Measurements from ENCODE around the gene WBP2. TPM values are rescaled to one million over a fixed set of nuclear protein-coding genes. Genes with fewer than 3 reads are reported as not detected.

Gene WBP2
- total RNA-seq, 4 donors from 2014 or later, result 27.7 to 75.1 (median 56.8) TPM

DNA sequence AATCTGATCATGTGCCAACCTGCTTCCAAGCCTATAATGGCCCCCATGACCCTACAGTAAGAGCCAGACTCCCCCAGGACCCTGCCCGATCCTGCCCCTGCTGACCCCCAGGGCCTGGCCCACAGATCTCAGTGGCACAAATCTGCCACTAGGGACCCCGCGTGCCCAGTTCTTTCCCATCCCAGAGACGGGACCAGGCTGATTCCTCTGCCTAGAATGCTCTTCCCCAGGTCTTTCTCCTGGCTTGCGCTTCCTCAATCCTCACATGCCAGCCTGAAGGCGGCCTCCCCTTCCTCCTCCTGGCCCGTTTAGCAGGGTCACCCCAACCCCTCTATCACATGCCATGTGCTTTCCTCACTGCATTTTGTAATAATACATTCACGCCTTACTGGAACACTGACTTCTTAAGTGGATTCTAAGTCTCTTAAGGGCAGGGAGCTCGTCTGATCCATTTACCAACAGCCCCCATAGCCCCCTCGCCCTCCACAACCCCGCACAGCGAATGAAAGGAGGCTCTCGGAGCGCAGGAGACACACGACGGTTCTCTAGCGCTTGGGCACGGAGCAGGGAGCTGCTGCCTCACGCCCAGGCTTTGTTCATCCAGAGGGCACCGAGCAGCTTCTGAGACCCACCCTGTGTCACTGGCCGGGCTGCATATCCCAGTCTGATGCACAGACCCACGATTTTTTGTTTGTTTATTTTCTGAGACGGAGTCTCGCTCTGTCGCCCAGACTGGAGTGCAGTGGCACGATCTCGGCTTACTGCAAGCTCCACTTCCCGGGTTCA is 40.4 kb upstream of the WBP2 start:
- H3K27me3 ChIP-seq, result no peaks in the 10 kb centered on the region
- in situ Hi-C loops (cut with MboI; ENCODE audit: low pct_ligation_motif_present in 1 of 4, low pct_unique_long_range_greater_than_20kb in 1 of 4, low sequenced_read_pairs in 3 of 4) (loop anchor here in 1 of 4 donors (25.0 kb wide), 1 partner anchor 133 kb away; the partner anchor contains the start of gene GALK1), intact Hi-C loops (cut with DNase I; ENCODE audit: low total_unique reads) (no loop called here)
- TF ChIP-seq EP300 (IDR thresholded peaks at IDR 0.05; ENCODE audit: low read depth) (no peak), POLR2A (IDR thresholded peaks at IDR 0.05) (no peak), POLR2AphosphoS5 (IDR thresholded peaks at IDR 0.05) (peak in 1 of 3 donors; percentile 6)
- TF ChIP-seq, protein P1, sequence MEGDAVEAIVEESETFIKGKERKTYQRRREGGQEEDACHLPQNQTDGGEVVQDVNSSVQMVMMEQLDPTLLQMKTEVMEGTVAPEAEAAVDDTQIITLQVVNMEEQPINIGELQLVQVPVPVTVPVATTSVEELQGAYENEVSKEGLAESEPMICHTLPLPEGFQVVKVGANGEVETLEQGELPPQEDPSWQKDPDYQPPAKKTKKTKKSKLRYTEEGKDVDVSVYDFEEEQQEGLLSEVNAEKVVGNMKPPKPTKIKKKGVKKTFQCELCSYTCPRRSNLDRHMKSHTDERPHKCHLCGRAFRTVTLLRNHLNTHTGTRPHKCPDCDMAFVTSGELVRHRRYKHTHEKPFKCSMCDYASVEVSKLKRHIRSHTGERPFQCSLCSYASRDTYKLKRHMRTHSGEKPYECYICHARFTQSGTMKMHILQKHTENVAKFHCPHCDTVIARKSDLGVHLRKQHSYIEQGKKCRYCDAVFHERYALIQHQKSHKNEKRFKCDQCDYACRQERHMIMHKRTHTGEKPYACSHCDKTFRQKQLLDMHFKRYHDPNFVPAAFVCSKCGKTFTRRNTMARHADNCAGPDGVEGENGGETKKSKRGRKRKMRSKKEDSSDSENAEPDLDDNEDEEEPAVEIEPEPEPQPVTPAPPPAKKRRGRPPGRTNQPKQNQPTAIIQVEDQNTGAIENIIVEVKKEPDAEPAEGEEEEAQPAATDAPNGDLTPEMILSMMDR (IDR thresholded peaks at IDR 0.05), result peak in 4 of 5 experiments; percentile 14 to 38 (median 27)
- no peaks in the 10 kb centered on the region for H3K9me3 ChIP-seq
- H3K36me3 ChIP-seq, result peaks cover 0 to 8% (median 0%) of the 10 kb centered on the region in 4 donors
- peaks cover 21 to 26% (median 24%) of the 10 kb centered on the region in 4 donors for H3K4me1 ChIP-seq
- WGBS, 2 donors (ENCODE audit: low coverage in 1 of 2), result 15 to 33% methylated on average over 8 to 28 of the region's 28 CpGs
- peak overlapping the region; percentile 90 to 98 (median 97) for H3K27ac ChIP-seq
- peak; percentile 31 for DNase-seq
- H3K4me3 ChIP-seq, result peak overlapping the region; percentile 70 to 96 (median 84)

DNA sequence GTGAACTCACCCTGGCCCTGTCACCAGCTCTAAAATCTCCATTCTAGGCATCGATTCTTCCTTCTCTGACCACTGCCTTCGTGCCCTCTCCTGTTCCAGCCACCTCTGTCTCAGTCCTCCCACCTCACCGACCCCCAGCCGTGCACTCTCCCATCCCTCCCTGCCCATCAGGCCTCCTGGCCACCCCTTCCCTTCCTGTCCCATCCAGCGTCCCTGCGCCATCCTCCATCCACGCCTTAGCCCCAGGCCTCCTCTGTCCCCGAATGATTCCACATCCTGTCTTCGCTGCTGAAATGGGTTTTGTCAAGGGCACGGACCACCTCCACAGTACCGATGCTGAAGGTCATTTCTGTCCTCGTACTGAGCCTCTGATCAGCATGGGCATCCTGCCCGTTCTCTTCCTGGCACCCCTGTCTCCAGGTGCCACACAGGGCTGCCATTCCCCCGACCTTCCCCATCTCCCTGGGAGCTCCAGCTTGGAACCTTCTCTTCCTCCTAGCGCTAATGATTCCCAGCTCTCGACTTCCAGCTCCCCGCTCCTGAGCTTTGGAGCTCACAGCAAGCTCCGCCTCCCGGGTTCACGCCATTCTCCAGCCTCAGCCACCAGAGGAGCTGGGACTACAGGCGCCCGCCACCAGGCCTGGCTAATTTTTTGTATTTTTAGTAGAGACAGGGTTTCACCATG is 39.1 kb upstream of the WBP2 start:
- H3K36me3 ChIP-seq, result peaks cover 0 to 7% (median 0%) of the 10 kb centered on the region in 4 donors
- TF ChIP-seq, protein P1 (IDR thresholded peaks at IDR 0.05), result no peak
- no peak for TF ChIP-seq EP300 (IDR thresholded peaks at IDR 0.05; ENCODE audit: low read depth)
- TF ChIP-seq POLR2A (IDR thresholded peaks at IDR 0.05), result no peak
- TF ChIP-seq POLR2AphosphoS5 (IDR thresholded peaks at IDR 0.05), result no peak
- H3K27me3 ChIP-seq, result no peaks in the 10 kb centered on the region
- WGBS, 2 donors (ENCODE audit: low coverage in 1 of 2), result 81 to 85% methylated on average over 8 to 22 of the region's 22 CpGs
- DNase-seq, result no peak
- peak overlapping the region in 3 of 4 donors; percentile 8 to 98 (median 15) for H3K27ac ChIP-seq
- H3K4me1 ChIP-seq, result peaks cover 21 to 26% (median 24%) of the 10 kb centered on the region in 4 donors
- no peaks in the 10 kb centered on the region for H3K9me3 ChIP-seq
- no peak overlapping the region for H3K4me3 ChIP-seq
- intact Hi-C loops (cut with DNase I; ENCODE audit: low total_unique reads) (no loop called here), in situ Hi-C loops (cut with MboI; ENCODE audit: low pct_ligation_motif_present in 1 of 4, low pct_unique_long_range_greater_than_20kb in 1 of 4, low sequenced_read_pairs in 3 of 4) (loop anchor here in 1 of 4 donors (25.0 kb wide), 1 partner anchor 132 kb away; the partner anchor contains the start of gene GALK1)

DNA sequence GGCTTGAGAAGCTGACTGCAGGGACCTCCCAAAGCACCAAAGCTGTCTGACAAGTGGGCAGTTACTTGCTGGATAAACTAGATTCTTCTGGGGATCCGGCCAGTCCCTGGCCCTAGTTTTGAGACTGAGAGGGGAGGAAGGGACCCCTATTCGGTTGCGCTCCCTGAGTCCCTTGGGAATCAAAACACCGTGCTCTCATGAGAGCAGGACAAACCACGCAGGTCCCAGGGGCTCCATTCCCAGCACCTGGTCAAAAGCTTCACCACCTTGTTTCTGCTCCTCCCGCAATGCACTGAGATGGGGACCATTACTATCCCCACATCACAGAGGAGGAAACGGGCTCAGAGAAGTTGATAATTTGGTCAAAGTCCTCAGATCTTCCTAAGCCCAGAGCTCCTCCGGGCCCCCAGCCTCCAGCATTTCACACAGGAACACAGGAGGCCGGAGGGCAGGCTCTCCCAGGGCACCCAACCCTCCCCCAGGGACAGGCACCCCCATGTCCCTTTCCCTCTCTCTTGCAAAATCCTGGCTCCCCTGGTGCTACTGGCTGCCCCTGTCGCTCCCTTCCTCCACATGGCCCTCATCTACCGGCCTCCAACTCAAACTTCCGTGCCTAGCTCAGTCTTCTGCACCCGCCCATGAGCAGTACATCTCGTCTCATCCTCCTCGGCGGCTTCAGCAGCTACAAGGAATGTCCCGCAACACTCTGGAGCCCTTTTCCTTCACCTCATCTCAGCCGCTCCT is 38.3 kb upstream of the WBP2 start:
- 89 to 91% methylated on average over 10 to 18 of the region's 18 CpGs for WGBS, 2 donors (ENCODE audit: low coverage in 1 of 2)
- Histone ChIP-seq H3K27ac (peak overlapping the region in 1 of 4 donors; percentile 98), H3K36me3 (no peaks in the 10 kb centered on the region), H3K4me3 (no peak overlapping the region), H3K4me1 (peaks cover 21 to 26% (median 24%) of the 10 kb centered on the region in 4 donors), H3K27me3 (no peaks in the 10 kb centered on the region), H3K9me3 (no peaks in the 10 kb centered on the region)
- intact Hi-C loops (cut with DNase I; ENCODE audit: low total_unique reads) (no loop called here), in situ Hi-C loops (cut with MboI; ENCODE audit: low pct_ligation_motif_present in 1 of 4, low pct_unique_long_range_greater_than_20kb in 1 of 4, low sequenced_read_pairs in 3 of 4) (loop anchor here in 1 of 4 donors (25.0 kb wide), 1 partner anchor 131 kb away; the partner anchor contains the start of gene GALK1)
- no peak for TF ChIP-seq POLR2AphosphoS5 (IDR thresholded peaks at IDR 0.05)
- TF ChIP-seq, protein P1 (IDR thresholded peaks at IDR 0.05), result no peak
- no peak for TF ChIP-seq POLR2A (IDR thresholded peaks at IDR 0.05)
- TF ChIP-seq EP300 (IDR thresholded peaks at IDR 0.05; ENCODE audit: low read depth), result no peak
- DNase-seq, result no peak

Measured in transverse colon (tissue), 4 donors.